ENCODE measurements around the gene GPR161. TPM values are rescaled to one million over a fixed set of nuclear protein-coding genes. Genes with fewer than 3 reads are reported as not detected.

GPR161 gene
- total RNA-seq, 1 experiment from 2014 or later, result 13.7 TPM

DNA sequence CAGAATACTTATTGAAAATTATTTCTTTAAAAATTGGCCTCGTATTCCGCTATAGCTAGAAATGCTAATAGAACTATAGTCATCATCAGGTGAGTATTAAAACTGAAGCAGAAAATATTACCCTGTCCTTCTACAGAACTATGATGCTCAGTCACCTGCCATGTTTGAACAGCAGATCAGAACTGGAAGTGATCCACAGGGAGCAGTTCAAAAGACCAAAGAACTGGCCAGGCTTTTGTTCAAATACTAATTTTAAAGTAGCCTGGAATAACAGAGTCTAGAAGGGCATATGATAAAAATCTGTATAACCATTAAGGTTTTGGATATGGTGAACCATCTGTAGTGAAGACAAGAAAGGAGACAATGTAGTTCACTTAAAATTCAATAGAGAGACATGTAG is 94.4 kb downstream of the GPR161 start:
- no peak for DNase-seq (ENCODE audit: low read depth, low spot score)
- BruUV-seq (replicated peaks), result no TSS peak
- CTCF ChIA-PET, result no interaction called here

More for the DNA sequence above, 94.4 kb downstream of the GPR161 start:
- H3K27me3 ChIP-seq (ENCODE audit: insufficient read depth, low read length), result no peaks in the 10 kb centered on the region
- no peaks in the 10 kb centered on the region for H3K4me1 ChIP-seq (ENCODE audit: control insufficient read depth in 1 of 2, insufficient read depth in 2 of 2, low read length in 2 of 2)
- no peaks in the 10 kb centered on the region for H3K9me3 ChIP-seq (ENCODE audit: control insufficient read depth in 1 of 2, insufficient read depth in 1 of 2, low read depth in 1 of 2, low read length in 2 of 2)
- no peaks in the 10 kb centered on the region for H3K79me2 ChIP-seq (ENCODE audit: insufficient read depth, low read length)
- ChIA-PET RAD21 (ENCODE audit: low non-redundant PET in 1 of 2, low total read pairs in 2 of 2, uncharacterized antibody in 2 of 2, unreplicated experiment in 2 of 2) (no interaction called here), POLR2A (no interaction called here)
- TF ChIP-seq EZH2 (IDR thresholded peaks at IDR 0.05), result no peak
- TF ChIP-seq ZFX (IDR thresholded peaks at IDR 0.05), result no peak
- no peak for TF ChIP-seq FOSL1 (IDR thresholded peaks at IDR 0.05; ENCODE audit: low read depth)
- TF ChIP-seq ZNF274 (IDR thresholded peaks at IDR 0.05; ENCODE audit: low read depth, low read length), result no peak
- TF ChIP-seq, protein P1, sequence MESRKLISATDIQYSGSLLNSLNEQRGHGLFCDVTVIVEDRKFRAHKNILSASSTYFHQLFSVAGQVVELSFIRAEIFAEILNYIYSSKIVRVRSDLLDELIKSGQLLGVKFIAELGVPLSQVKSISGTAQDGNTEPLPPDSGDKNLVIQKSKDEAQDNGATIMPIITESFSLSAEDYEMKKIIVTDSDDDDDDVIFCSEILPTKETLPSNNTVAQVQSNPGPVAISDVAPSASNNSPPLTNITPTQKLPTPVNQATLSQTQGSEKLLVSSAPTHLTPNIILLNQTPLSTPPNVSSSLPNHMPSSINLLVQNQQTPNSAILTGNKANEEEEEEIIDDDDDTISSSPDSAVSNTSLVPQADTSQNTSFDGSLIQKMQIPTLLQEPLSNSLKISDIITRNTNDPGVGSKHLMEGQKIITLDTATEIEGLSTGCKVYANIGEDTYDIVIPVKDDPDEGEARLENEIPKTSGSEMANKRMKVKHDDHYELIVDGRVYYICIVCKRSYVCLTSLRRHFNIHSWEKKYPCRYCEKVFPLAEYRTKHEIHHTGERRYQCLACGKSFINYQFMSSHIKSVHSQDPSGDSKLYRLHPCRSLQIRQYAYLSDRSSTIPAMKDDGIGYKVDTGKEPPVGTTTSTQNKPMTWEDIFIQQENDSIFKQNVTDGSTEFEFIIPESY (IDR thresholded peaks at IDR 0.05; ENCODE audit: extremely low read depth, insufficient replicate concordance, low read length), result no peak
- TF ChIP-seq, protein P2, sequence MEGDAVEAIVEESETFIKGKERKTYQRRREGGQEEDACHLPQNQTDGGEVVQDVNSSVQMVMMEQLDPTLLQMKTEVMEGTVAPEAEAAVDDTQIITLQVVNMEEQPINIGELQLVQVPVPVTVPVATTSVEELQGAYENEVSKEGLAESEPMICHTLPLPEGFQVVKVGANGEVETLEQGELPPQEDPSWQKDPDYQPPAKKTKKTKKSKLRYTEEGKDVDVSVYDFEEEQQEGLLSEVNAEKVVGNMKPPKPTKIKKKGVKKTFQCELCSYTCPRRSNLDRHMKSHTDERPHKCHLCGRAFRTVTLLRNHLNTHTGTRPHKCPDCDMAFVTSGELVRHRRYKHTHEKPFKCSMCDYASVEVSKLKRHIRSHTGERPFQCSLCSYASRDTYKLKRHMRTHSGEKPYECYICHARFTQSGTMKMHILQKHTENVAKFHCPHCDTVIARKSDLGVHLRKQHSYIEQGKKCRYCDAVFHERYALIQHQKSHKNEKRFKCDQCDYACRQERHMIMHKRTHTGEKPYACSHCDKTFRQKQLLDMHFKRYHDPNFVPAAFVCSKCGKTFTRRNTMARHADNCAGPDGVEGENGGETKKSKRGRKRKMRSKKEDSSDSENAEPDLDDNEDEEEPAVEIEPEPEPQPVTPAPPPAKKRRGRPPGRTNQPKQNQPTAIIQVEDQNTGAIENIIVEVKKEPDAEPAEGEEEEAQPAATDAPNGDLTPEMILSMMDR (IDR thresholded peaks at IDR 0.05 in 2 of 3, conservative IDR thresholded peaks at IDR 0.05 in 1 of 3; ENCODE audit: borderline replicate concordance in 1 of 3, insufficient read depth in 1 of 3, low read depth in 2 of 3, low read length in 2 of 3), result no peak
- TF ChIP-seq POLR2A (IDR thresholded peaks at IDR 0.05; ENCODE audit: borderline replicate concordance, extremely low read depth, insufficient read depth, insufficient read length), result no peak
- TF ChIP-seq POLR2AphosphoS5 (IDR thresholded peaks at IDR 0.05; ENCODE audit: low read depth, low read length), result no peak
- TF ChIP-seq, protein P3, sequence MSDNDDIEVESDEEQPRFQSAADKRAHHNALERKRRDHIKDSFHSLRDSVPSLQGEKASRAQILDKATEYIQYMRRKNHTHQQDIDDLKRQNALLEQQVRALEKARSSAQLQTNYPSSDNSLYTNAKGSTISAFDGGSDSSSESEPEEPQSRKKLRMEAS (IDR thresholded peaks at IDR 0.05), result no peak
- TF ChIP-seq CBX3 (IDR thresholded peaks at IDR 0.05; ENCODE audit: low read depth), result no peak
- TF ChIP-seq, protein P4, sequence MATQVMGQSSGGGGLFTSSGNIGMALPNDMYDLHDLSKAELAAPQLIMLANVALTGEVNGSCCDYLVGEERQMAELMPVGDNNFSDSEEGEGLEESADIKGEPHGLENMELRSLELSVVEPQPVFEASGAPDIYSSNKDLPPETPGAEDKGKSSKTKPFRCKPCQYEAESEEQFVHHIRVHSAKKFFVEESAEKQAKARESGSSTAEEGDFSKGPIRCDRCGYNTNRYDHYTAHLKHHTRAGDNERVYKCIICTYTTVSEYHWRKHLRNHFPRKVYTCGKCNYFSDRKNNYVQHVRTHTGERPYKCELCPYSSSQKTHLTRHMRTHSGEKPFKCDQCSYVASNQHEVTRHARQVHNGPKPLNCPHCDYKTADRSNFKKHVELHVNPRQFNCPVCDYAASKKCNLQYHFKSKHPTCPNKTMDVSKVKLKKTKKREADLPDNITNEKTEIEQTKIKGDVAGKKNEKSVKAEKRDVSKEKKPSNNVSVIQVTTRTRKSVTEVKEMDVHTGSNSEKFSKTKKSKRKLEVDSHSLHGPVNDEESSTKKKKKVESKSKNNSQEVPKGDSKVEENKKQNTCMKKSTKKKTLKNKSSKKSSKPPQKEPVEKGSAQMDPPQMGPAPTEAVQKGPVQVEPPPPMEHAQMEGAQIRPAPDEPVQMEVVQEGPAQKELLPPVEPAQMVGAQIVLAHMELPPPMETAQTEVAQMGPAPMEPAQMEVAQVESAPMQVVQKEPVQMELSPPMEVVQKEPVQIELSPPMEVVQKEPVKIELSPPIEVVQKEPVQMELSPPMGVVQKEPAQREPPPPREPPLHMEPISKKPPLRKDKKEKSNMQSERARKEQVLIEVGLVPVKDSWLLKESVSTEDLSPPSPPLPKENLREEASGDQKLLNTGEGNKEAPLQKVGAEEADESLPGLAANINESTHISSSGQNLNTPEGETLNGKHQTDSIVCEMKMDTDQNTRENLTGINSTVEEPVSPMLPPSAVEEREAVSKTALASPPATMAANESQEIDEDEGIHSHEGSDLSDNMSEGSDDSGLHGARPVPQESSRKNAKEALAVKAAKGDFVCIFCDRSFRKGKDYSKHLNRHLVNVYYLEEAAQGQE (IDR thresholded peaks at IDR 0.05; ENCODE audit: low read depth), result no peak
- TF ChIP-seq, protein P5, sequence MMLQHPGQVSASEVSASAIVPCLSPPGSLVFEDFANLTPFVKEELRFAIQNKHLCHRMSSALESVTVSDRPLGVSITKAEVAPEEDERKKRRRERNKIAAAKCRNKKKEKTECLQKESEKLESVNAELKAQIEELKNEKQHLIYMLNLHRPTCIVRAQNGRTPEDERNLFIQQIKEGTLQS (IDR thresholded peaks at IDR 0.05), result no peak
- TF ChIP-seq YY1 (IDR thresholded peaks at IDR 0.05; ENCODE audit: extremely low read depth, insufficient replicate concordance, low read depth, low read length), result no peak
- H3K4me2 ChIP-seq (ENCODE audit: low read length), result no peak overlapping the region
- intact Hi-C loops (cut with micrococcal nuclease), result no loop called here
- no peak overlapping the region for H3K27ac ChIP-seq (ENCODE audit: low read depth, low read length)
- no peaks in the 10 kb centered on the region for H3K9me2 ChIP-seq (ENCODE audit: insufficient read depth)
- no peak overlapping the region for H3K4me3 ChIP-seq (replicated peaks in 1 of 2; ENCODE audit: low read depth in 1 of 2, low read length in 2 of 2)
- peaks cover 0 to 2% of the 10 kb centered on the region in 2 experiments; a peak in 1 of 4 replicates for H3K36me3 ChIP-seq (ENCODE audit: control insufficient read depth in 1 of 2, insufficient read depth in 2 of 2, low read length in 2 of 2)
- no peak for ATAC-seq
- H3K9ac ChIP-seq (ENCODE audit: low read length), result no peak overlapping the region
- H2AFZ ChIP-seq (ENCODE audit: low read depth, low read length, poor library complexity, severe bottlenecking), result no peak overlapping the region
- no peaks in the 10 kb centered on the region for H4K20me1 ChIP-seq (ENCODE audit: insufficient read depth)
